ENCODE data around the gene NUTM2F.
"Not testable (repeated sequence)": the region's sequence is repeated elsewhere in the genome, so short reads cannot be mapped to it uniquely, and the experiment has no call there.

The NUTM2F gene

DNA sequence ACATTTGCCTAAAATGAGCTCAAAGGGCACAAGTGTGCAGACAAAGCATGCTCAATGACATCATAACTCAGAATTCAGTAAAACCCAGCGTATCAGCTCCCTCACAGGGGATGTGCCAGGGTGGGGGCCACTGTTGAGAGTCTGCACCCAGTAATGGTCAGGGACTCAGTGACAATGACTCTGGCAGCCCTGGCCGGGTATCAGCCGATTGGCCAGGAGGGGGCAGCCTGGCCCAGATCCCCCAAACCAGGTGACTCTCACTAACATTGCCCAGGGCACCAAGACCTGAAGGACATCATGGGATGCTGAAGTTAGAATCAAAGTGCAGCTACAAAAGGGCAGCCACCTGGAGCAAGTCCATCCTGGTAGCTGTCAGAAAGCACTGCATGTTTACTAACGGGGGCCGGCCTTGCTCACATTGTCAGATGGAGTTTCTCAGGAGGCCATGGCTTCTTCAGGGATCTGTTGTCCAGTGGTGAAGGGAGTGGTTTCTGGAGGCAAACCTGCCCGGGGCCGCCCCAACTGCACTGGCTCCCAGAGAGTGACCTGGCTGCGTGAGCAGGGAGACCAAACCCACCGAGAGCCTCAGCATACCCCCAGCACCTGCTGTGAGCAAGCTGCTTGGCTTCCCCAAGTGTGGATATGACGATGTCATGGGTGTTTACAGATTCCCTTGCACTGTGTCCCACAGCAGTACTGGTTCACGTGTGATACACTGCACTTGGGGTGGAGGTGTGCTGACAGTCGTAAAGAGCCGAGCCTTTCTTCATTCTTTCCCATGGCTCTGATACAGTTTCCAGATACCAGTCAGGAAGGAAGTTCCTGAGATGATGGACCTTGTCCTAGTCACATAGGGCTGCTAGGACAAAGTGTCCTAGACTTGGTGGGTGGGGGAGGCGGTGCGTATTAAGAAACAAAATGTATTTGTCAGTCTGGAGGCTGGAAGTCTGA, 13.1 kb downstream of the NUTM2F start:
- H3K27ac ChIP-seq (ENCODE audit: extremely low read depth, low read depth, low read length); H3K36me3 ChIP-seq (ENCODE audit: control insufficient read depth in 2 of 2, insufficient read depth in 1 of 2, low read length in 2 of 2); H3K4me1 ChIP-seq (ENCODE audit: control insufficient read depth, insufficient read depth, low read length); H3K4me3 ChIP-seq (ENCODE audit: low read depth, low read length); POLR2A ChIA-PET; H3K9me3 ChIP-seq (ENCODE audit: control insufficient read depth, insufficient read depth, low read depth, low read length); CTCF ChIA-PET: not testable (repeated sequence)

DNA sequence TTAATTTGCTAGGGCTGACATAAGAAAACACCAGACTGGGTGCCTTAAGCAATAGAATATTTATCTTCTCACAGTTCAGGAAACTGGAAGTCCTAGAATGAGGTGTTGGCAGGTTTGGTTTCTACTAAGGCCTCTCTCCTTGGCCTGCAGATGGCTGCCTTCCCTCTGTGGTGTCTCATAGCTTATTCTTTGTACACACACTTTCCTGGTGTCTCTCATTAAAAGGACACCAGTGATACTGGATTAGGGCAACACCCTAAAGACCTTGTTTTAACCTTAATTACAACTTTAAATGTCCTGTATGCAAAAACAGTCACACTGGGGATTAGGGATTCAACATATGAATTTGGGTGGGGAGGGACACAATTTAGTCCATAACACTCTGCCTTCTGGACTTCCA, 25.1 kb downstream of the NUTM2F start:
- no peaks in the 10 kb centered on the region for H3K9me3 ChIP-seq (ENCODE audit: control insufficient read depth, insufficient read depth, low read depth, low read length)
- ChIA-PET CTCF (no interaction called here), POLR2A (no interaction called here)
- H3K4me1 ChIP-seq (ENCODE audit: control insufficient read depth, insufficient read depth, low read length) = no peaks in the 10 kb centered on the region
- no peak for TF ChIP-seq ZNF341 (tag by site-specific recombination; IDR thresholded peaks at IDR 0.05; ENCODE audit: low read depth)
- TF ChIP-seq ZNF837 (tag by site-specific recombination; IDR thresholded peaks at IDR 0.05) = no peak
- TF ChIP-seq ZNF114 (tag by site-specific recombination; IDR thresholded peaks at IDR 0.05) = no peak
- no peak for TF ChIP-seq ZNF274 (IDR thresholded peaks at IDR 0.05; ENCODE audit: low read length)
- no peak for TF ChIP-seq ZNF274 (tag by site-specific recombination; IDR thresholded peaks at IDR 0.05; ENCODE audit: borderline replicate concordance)
- TF ChIP-seq ZNF670 (tag by site-specific recombination; IDR thresholded peaks at IDR 0.05; ENCODE audit: low read depth) = no peak
- TF ChIP-seq ZNF391 (tag by site-specific recombination; IDR thresholded peaks at IDR 0.05; ENCODE audit: borderline replicate concordance, low read depth) = no peak
- no peak for TF ChIP-seq ZBTB1 (tag by site-specific recombination; IDR thresholded peaks at IDR 0.05)
- TF ChIP-seq, protein P1, sequence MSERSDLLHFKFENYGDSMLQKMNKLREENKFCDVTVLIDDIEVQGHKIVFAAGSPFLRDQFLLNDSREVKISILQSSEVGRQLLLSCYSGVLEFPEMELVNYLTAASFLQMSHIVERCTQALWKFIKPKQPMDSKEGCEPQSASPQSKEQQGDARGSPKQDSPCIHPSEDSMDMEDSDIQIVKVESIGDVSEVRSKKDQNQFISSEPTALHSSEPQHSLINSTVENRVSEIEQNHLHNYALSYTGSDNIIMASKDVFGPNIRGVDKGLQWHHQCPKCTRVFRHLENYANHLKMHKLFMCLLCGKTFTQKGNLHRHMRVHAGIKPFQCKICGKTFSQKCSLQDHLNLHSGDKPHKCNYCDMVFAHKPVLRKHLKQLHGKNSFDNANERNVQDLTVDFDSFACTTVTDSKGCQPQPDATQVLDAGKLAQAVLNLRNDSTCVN (tag by site-specific recombination; optimal IDR thresholded peaks at IDR 0.05) = no peak
- TF ChIP-seq ZNF623 (tag by site-specific recombination; IDR thresholded peaks at IDR 0.05) = no peak
- no peak for TF ChIP-seq HOXA7 (CRISPR knock-in tag; IDR thresholded peaks at IDR 0.05; ENCODE audit: borderline replicate concordance)
- TF ChIP-seq ZNF10 (tag by site-specific recombination; IDR thresholded peaks at IDR 0.05) = no peak
- TF ChIP-seq ZNF311 (tag by site-specific recombination; IDR thresholded peaks at IDR 0.05; ENCODE audit: borderline replicate concordance) = no peak
- TF ChIP-seq, protein P2, sequence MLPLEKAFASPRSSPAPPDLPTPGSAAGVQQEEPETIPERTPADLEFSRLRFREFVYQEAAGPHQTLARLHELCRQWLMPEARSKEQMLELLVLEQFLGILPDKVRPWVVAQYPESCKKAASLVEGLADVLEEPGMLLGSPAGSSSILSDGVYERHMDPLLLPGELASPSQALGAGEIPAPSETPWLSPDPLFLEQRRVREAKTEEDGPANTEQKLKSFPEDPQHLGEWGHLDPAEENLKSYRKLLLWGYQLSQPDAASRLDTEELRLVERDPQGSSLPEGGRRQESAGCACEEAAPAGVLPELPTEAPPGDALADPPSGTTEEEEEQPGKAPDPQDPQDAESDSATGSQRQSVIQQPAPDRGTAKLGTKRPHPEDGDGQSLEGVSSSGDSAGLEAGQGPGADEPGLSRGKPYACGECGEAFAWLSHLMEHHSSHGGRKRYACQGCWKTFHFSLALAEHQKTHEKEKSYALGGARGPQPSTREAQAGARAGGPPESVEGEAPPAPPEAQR (tag by site-specific recombination; IDR thresholded peaks at IDR 0.05) = no peak
- no peak for TF ChIP-seq SP2 (tag by site-specific recombination; IDR thresholded peaks at IDR 0.05)
- no peak for TF ChIP-seq ZNF664 (tag by site-specific recombination; IDR thresholded peaks at IDR 0.05)
- TF ChIP-seq ZNF548 (tag by site-specific recombination; IDR thresholded peaks at IDR 0.05) = no peak
- TF ChIP-seq HOXC10 (CRISPR knock-in tag; IDR thresholded peaks at IDR 0.05) = no peak
- no peak overlapping the region for H3K27ac ChIP-seq (ENCODE audit: extremely low read depth, low read depth, low read length)
- H3K36me3 ChIP-seq (ENCODE audit: control insufficient read depth in 2 of 2, insufficient read depth in 1 of 2, low read length in 2 of 2) = no peaks in the 10 kb centered on the region
- H3K4me3 ChIP-seq (ENCODE audit: low read depth, low read length) = no peak overlapping the region

DNA sequence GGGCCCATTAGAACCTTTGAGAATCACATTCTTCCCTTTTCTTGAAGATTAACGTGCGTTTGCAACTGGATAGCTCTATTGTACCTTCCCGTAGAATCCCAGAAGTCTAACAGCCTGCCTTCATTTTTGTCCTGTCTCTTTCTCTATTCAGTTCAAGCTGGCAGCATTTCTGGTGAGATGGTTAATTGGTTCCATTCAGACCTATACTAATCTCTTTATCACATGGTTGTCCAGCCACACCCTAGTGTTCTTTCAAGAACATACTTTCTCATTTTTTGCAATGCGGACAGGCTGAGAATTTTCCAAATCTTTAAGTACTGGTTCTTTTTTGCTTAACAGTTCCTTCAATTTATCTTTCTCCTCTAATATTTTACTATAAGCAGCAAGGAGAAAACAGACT, 26.0 kb downstream of the NUTM2F start:
- Histone ChIP-seq H3K27ac (ENCODE audit: extremely low read depth, low read depth, low read length) (no peak overlapping the region), H3K36me3 (ENCODE audit: control insufficient read depth in 2 of 2, insufficient read depth in 1 of 2, low read length in 2 of 2) (no peaks in the 10 kb centered on the region), H3K4me1 (ENCODE audit: control insufficient read depth, insufficient read depth, low read length) (no peaks in the 10 kb centered on the region), H3K4me3 (ENCODE audit: low read depth, low read length) (no peak overlapping the region), H3K9me3 (ENCODE audit: control insufficient read depth, insufficient read depth, low read depth, low read length) (no peaks in the 10 kb centered on the region)
- ChIA-PET POLR2A (no interaction called here), CTCF (no interaction called here)
- TF ChIP-seq, protein P3, sequence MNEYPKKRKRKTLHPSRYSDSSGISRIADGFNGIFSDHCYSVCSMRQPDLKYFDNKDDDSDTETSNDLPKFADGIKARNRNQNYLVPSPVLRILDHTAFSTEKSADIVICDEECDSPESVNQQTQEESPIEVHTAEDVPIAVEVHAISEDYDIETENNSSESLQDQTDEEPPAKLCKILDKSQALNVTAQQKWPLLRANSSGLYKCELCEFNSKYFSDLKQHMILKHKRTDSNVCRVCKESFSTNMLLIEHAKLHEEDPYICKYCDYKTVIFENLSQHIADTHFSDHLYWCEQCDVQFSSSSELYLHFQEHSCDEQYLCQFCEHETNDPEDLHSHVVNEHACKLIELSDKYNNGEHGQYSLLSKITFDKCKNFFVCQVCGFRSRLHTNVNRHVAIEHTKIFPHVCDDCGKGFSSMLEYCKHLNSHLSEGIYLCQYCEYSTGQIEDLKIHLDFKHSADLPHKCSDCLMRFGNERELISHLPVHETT (tag by site-specific recombination; IDR thresholded peaks at IDR 0.05) = no peak
- TF ChIP-seq ZNF211 (tag by site-specific recombination; IDR thresholded peaks at IDR 0.05; ENCODE audit: low read depth) (no peak), ZNF707 (tag by site-specific recombination; IDR thresholded peaks at IDR 0.05) (no peak), SCRT1 (tag by site-specific recombination; IDR thresholded peaks at IDR 0.05; ENCODE audit: borderline replicate concordance) (no peak), ZNF747 (tag by site-specific recombination; IDR thresholded peaks at IDR 0.05) (no peak)
- TF ChIP-seq, protein P4, sequence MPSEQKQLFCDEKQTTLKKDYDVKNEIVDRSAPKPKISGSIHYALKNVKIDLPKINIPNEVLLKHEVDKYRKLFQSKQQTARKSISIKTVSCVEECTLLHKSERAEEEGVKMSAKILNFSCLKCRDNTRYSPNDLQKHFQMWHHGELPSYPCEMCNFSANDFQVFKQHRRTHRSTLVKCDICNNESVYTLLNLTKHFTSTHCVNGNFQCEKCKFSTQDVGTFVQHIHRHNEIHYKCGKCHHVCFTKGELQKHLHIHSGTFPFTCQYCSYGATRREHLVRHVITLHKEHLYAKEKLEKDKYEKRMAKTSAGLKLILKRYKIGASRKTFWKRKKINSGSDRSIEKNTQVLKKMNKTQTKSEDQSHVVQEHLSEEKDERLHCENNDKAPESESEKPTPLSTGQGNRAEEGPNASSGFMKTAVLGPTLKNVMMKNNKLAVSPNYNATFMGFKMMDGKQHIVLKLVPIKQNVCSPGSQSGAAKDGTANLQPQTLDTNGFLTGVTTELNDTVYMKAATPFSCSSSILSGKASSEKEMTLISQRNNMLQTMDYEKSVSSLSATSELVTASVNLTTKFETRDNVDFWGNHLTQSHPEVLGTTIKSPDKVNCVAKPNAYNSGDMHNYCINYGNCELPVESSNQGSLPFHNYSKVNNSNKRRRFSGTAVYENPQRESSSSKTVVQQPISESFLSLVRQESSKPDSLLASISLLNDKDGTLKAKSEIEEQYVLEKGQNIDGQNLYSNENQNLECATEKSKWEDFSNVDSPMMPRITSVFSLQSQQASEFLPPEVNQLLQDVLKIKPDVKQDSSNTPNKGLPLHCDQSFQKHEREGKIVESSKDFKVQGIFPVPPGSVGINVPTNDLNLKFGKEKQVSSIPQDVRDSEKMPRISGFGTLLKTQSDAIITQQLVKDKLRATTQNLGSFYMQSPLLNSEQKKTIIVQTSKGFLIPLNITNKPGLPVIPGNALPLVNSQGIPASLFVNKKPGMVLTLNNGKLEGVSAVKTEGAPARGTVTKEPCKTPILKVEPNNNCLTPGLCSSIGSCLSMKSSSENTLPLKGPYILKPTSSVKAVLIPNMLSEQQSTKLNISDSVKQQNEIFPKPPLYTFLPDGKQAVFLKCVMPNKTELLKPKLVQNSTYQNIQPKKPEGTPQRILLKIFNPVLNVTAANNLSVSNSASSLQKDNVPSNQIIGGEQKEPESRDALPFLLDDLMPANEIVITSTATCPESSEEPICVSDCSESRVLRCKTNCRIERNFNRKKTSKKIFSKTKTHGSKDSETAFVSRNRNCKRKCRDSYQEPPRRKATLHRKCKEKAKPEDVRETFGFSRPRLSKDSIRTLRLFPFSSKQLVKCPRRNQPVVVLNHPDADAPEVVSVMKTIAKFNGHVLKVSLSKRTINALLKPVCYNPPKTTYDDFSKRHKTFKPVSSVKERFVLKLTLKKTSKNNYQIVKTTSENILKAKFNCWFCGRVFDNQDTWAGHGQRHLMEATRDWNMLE (tag by site-specific recombination; conservative IDR thresholded peaks at IDR 0.05; ENCODE audit: low read depth) = no peak
